ENCODE data around the gene CIRBP.
A peak's percentile ranks its signal among the peaks of the same experiment; 100 is the strongest.

The CIRBP gene

DNA sequence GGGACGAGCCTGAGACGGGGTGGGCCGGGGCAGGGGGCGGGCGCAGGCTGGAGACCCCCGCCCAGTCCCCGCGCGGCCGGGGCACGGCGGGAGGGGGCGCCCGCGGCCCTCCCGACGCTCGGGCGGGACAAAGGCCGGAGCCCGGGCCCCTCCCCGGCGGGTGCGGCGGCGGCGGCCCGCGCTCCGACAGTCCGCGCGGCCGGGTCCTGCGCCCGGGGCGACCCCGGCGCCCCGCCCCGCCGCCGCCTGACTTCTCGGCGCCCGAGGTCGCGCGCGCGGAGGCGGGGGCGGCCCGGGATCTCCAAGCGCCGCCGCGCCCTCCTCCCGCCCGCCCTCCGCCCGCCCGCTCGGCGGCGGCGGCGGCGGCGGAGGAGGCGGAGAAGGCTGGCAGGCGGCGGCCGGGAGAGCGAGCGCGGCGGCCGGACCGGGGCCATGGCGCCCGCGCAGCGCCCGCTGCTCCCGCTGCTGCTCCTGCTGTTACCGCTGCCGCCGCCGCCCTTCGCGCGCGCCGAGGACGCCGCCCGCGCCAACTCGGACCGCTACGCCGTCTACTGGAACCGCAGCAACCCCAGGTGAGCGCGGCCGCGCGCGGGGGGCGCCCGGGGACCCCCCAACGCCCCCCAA, 16.7 kb downstream of the CIRBP start, which contains the start of gene EFNA2:
EFNA2 (plus strand) TSS at position 137 of the 624 bp plus-strand sequence; CDS start at position 433, 296 bp downstream.
- H3K4me3 Mint-ChIP-seq: peak within 1 kb of the TSS; percentile 79 to 81
- DNase-seq (no peak), ATAC-seq (replicated peaks) (no peak)
- H3K4me1 Mint-ChIP-seq: peaks cover 10 to 12% of the 10 kb centered on the region in 2 donors
- no peaks in the 10 kb centered on the region for H3K9me3 Mint-ChIP-seq
- H3K36me3 Mint-ChIP-seq: peaks cover 2 to 5% of the 10 kb centered on the region in 2 donors
- H3K27me3 Mint-ChIP-seq: peaks cover 38 to 62% of the 10 kb centered on the region in 2 donors
- no peak within 1 kb of the TSS for H3K27ac Mint-ChIP-seq

GRCh38 chr19:1286487-1287353, 17.6 kb downstream of the CIRBP start:
- Mint-ChIP-seq H3K9me3 (no peaks in the 10 kb centered on the region), H3K27me3 (peaks cover 35 to 68% of the 10 kb centered on the region in 2 donors), H3K4me3 (peak overlapping the region; percentile 79 to 81), H3K36me3 (peaks cover under 1 to 1% of the 10 kb centered on the region in 2 donors), H3K4me1 (peaks cover 8 to 12% of the 10 kb centered on the region in 2 donors), H3K27ac (no peak overlapping the region)
- DNase-seq: no peak
- no peak for ATAC-seq (replicated peaks)

DNA sequence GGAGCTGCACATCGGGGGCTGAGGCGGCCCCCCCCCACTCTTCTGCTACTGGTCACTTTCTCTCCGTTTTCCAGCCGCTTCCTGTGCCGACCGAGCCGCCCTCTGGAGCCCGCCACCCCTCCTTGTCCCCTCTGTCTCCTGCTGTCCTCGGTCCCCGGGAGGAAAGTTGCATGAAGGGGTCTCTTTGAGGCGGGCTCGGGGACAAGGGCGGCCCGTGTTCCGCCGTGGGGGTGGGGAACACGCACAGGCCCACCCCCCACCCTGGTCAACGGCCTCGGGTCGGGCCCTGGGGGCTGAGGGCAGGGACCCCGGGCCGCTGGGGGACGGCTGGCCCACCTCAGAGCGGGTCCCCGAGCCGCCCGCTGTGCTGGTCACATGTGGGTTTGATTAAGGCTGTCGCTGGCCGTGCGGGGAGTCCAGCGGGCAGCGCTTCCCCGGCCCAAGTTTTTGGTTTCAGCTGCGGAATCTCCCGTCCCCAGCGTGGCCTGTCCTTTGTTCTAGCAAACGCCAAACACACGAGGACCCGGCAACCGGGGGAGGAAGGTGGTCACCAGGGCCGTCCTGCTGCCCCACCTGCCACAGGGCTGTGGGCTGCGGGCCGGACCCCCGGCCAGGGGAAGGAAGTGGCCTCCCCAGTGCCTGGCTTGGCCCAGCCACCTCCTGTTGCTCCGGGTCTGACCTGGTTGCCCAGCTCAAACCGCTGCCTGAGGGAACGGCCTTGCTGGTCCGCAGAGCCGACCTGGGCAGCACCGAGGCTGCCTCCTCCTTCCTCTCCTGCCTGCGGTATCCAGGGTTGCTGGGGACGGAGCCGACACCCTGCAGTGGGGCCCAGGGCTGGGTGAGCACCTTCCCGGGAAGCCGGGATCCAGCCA, 18.5 kb downstream of the CIRBP start:
- peaks cover 38 to 76% of the 10 kb centered on the region in 2 donors for H3K27me3 Mint-ChIP-seq

GRCh38 chr19:1288226-1288612, 19.1 kb downstream of the CIRBP start:
- H3K27me3 Mint-ChIP-seq: peaks cover 38 to 77% of the 10 kb centered on the region in 2 donors
- no peak overlapping the region for H3K4me3 Mint-ChIP-seq
- H3K9me3 Mint-ChIP-seq: no peaks in the 10 kb centered on the region
- no peak overlapping the region for H3K27ac Mint-ChIP-seq
- ATAC-seq (replicated peaks) (no peak), DNase-seq (no peak)
- no peaks in the 10 kb centered on the region for H3K36me3 Mint-ChIP-seq
- peaks cover 10 to 18% of the 10 kb centered on the region in 2 donors for H3K4me1 Mint-ChIP-seq

More for the DNA sequence above, 18.5 kb downstream of the CIRBP start:
- Mint-ChIP-seq H3K9me3 (no peaks in the 10 kb centered on the region), H3K4me3 (peak overlapping the region in 1 of 2 donors; percentile 51), H3K27ac (no peak overlapping the region), H3K36me3 (no peaks in the 10 kb centered on the region), H3K4me1 (peaks cover 10 to 18% of the 10 kb centered on the region in 2 donors)
- DNase-seq (no peak), ATAC-seq (replicated peaks) (no peak)

- no peak overlapping the region for H3K4me3 Mint-ChIP-seq
- peaks cover 37 to 77% of the 10 kb centered on the region in 2 donors for H3K27me3 Mint-ChIP-seq
- peaks cover 10 to 18% of the 10 kb centered on the region in 2 donors for H3K4me1 Mint-ChIP-seq
- no peaks in the 10 kb centered on the region for H3K36me3 Mint-ChIP-seq
- no peak overlapping the region for H3K27ac Mint-ChIP-seq
- ATAC-seq (replicated peaks) (no peak), DNase-seq (no peak)
- no peaks in the 10 kb centered on the region for H3K9me3 Mint-ChIP-seq
Measured at GRCh38 chr19:1288833-1289685, 19.9 kb downstream of the CIRBP start.

DNA sequence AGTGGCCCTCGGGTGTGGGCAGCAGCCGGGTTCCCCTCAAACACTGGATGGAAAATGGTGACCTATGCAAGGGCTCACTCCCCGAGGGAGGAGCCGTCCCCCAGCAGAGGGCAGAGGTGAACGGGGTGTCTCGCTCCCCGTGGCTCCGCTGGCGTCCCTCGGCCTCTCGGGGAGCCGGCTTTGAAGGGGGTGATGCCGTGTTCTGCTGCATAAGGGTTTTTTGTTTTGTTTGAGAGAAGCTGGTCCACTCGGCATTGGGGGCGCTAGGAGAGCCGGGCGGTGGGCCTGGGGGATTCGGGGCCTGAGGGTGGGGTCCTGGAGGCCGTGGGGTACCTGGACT, 20.5 kb downstream of the CIRBP start:
- peaks cover 37 to 77% of the 10 kb centered on the region in 2 donors for H3K27me3 Mint-ChIP-seq
- DNase-seq (no peak), ATAC-seq (replicated peaks) (no peak)
- no peak overlapping the region for H3K4me3 Mint-ChIP-seq
- H3K27ac Mint-ChIP-seq: no peak overlapping the region
- no peaks in the 10 kb centered on the region for H3K9me3 Mint-ChIP-seq
- H3K36me3 Mint-ChIP-seq: no peaks in the 10 kb centered on the region
- H3K4me1 Mint-ChIP-seq: peaks cover 10 to 18% of the 10 kb centered on the region in 2 donors

DNA sequence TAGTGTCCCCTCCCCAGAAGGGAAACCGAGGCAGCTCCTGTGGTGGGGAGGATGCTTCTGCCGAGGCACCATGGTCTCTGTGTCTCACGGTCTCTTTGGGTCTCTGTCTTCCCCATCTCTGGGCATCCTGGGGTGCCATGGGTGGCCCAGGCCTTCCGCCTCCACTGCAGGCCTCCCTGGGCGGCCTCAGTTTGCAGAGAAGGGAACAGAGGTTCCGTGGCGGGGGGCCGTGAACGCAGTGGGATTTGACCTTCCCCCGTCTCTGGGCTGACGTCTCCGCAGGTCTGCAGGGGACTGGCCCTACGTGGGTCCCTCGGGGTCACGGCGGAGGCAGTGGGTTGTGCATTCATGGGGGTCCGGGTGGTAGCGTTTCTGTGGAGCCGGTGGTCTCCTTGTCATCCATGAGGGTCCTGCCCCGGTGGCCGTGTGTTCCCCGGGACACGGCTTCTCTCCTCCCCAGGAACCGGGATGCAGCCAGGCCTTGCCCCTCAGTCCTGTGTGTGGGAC, 21.1 kb downstream of the CIRBP start:
- H3K4me1 Mint-ChIP-seq: peaks cover 7 to 24% of the 10 kb centered on the region in 2 donors
- ATAC-seq (replicated peaks) (no peak), DNase-seq (no peak)
- peaks cover 37 to 77% of the 10 kb centered on the region in 2 donors for H3K27me3 Mint-ChIP-seq
- no peak overlapping the region for H3K4me3 Mint-ChIP-seq
- H3K9me3 Mint-ChIP-seq: no peaks in the 10 kb centered on the region
- H3K27ac Mint-ChIP-seq: no peak overlapping the region
- H3K36me3 Mint-ChIP-seq: no peaks in the 10 kb centered on the region

DNA sequence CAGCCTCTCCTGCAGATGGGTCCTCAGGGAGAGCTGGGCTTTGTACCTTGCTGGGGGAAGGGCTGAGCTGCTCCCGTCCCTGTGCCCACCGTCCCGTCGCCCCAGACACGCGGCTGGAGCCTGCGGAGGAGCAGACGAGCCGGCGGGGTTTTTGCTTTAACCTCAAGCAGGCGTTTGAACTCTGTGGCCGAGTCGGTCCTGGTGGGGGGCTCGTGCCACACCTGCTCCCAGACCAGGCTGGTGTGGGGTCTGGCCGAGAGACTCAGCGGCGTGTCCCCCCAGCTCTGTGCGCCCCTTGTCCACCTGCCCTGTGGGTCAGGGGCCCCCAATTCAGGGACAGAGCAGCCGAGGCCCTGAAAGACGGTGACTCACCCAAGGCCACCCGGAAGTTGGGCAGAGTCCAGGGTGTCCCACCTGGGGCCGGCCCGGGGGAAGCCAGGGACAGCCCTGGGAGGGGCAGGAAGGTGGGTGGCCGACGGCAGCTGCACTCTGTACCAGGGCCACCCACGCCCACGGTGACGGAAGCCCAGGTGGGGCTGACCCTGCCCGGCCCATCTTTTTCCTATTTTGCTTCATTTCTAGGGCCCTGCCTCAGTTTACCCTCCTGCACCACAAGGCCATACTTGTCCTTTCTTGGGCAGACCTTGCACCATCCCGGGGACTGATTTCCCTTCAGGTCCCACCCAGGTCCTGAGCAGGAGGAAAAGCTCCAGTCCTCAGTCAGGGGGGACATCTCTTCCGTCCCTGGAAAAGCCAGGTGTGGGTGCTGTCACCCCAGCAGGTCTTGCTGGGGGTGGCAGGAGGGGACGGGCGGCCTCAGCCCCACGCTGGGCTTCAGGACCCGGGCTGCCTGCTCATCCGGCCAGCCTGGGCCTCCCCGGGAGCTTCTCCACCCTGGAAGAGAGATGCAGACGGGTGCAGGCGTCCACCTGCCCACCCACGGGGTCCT, 21.8 kb downstream of the CIRBP start:
- no peak overlapping the region for H3K27ac Mint-ChIP-seq
- H3K4me3 Mint-ChIP-seq: no peak overlapping the region
- ATAC-seq (replicated peaks) (no peak), DNase-seq (no peak)
- peaks cover 39 to 79% of the 10 kb centered on the region in 2 donors for H3K27me3 Mint-ChIP-seq
- no peaks in the 10 kb centered on the region for H3K36me3 Mint-ChIP-seq
- no peaks in the 10 kb centered on the region for H3K9me3 Mint-ChIP-seq
- H3K4me1 Mint-ChIP-seq: peaks cover 9 to 27% of the 10 kb centered on the region in 2 donors

GRCh38 chr19:1291761-1292418, 22.8 kb downstream of the CIRBP start:
- peaks cover 34 to 72% of the 10 kb centered on the region in 2 donors for H3K27me3 Mint-ChIP-seq
- H3K4me3 Mint-ChIP-seq: no peak overlapping the region
- peaks cover 6 to 21% of the 10 kb centered on the region in 2 donors for H3K4me1 Mint-ChIP-seq
- H3K9me3 Mint-ChIP-seq: no peaks in the 10 kb centered on the region
- no peaks in the 10 kb centered on the region for H3K36me3 Mint-ChIP-seq
- ATAC-seq (replicated peaks) (peak in 1 of 2 donors; percentile 31), DNase-seq (no peak)
- peak overlapping the region; percentile 14 for H3K27ac Mint-ChIP-seq

DNA sequence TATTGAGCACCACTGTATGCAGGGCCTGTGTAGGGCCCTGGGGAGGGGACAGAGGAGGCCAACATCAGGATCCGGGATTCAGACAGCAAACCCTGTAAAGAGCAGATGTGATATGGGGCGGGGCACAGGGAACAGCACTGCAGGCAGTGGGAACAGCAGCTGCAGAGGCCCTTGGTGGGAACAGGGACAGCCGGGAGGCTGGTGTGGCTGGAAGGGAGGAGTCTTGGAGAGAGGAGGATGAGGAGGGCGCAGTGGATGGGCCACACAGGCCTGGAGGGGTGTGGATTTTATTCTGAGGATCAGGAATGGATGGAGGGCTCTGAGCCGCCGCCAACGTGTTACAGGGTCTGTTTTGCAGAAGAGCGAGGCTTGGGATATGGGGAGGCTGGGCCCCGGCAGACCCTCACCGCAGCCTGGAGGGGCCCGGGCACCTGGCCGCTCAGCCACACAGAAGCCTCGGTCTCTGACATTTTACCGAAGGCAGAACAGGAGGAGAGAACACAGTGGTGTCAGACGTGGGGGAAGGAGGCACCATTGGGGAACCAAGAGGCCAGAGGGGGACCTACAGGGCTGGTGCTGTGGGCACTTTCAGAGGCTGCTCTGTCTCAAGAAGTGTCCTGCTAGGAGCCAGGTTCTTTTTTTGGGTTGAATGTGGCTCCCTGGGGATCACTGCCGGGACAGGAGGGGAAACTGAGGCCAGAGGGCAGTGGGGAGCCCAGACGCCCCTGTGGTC, 23.5 kb downstream of the CIRBP start:
- peak overlapping the region; percentile 14 for H3K27ac Mint-ChIP-seq
- no peaks in the 10 kb centered on the region for H3K36me3 Mint-ChIP-seq
- no peak overlapping the region for H3K4me3 Mint-ChIP-seq
- no peak for DNase-seq
- H3K9me3 Mint-ChIP-seq: no peaks in the 10 kb centered on the region
- peaks cover 34 to 65% of the 10 kb centered on the region in 2 donors for H3K27me3 Mint-ChIP-seq
- H3K4me1 Mint-ChIP-seq: peaks cover 5 to 21% of the 10 kb centered on the region in 2 donors
- ATAC-seq (replicated peaks): peak; percentile 26 to 30

DNA sequence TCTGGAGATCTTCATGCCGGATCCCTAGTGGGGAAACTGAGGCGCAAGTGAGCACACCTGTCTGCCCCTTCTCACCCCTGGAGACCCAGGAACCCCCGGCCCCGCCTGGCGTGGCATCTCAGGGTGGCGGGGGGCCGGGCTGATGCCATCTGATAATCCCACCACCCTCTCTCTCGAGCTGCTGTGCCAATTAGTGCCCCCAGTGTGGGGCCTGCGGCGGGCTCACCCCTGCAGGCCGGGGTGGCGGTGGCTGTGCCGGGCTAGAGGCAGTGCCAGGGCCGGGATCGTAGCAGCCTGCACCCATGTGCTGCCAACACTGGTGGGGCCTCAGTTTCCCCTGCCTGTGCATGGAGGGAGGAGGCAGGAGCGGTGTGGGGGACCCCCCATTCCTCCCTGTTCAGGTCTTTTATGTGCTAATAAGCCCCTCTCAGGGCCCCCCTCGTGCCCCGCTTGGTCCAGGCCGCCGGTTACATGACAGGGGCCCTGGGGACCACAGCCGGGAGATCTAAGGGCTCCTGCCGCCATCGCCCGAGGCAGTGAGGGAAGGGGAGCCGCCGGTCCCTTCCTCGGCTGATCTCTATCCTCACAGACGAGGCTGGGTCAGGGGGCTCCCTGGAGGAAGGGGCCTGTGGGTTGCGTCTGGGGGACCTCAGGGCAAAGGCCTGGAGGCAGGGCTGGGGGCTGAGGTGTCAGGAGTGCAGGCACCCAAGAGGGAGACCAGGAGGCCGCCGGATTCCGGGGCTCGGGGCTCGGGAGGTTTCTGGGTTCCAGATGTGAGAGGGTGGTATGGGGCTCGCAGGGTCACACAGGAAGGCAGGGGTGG, 24.9 kb downstream of the CIRBP start:
- Mint-ChIP-seq H3K36me3 (no peaks in the 10 kb centered on the region), H3K9me3 (peaks cover 0 to 4% of the 10 kb centered on the region in 2 donors), H3K27me3 (peaks cover 28 to 56% of the 10 kb centered on the region in 2 donors), H3K4me1 (peaks cover 5 to 21% of the 10 kb centered on the region in 2 donors), H3K27ac (no peak overlapping the region), H3K4me3 (no peak overlapping the region)
- no peak for DNase-seq
- ATAC-seq (replicated peaks): no peak

Data from stimulated activated naive B cell treated with anti-CD40 and anti-IgM and Interleukin-4, amounts not matched to agents 10 μg/mL and 1 μg/mL and 100 μg/mL, for 72 hours (primary cell).